Endothelial cell of umbilical vein (primary cell): ENCODE results near the gene CHRNE. TPM values are rescaled to one million over a fixed set of nuclear protein-coding genes. Genes with fewer than 3 reads are reported as not detected.

Source experiments
- BruUV-seq: library from RNA; stranded (reverse); fragments of 400-500 nt; replicated peaks from 2 replicates; lab custom pipeline; 2021; lab: Mats Ljungman, UMichigan
- CTCF ChIA-PET: fragments of 300-600, 350-600 bp; sonication (Branson Sonifier 250); formaldehyde crosslinking; loops from one replicate; lab custom pipeline; 2021; ENCODE audit warnings: antibody characterized with exemption, inconsistent platforms; lab: Charles Lee
- POLR2A ChIA-PET: fragments of 300-600, 350-600 bp; sonication (Branson Sonifier 250); formaldehyde crosslinking; loops from one replicate; lab custom pipeline; 2021; ENCODE audit warnings: antibody characterized with exemption, inconsistent platforms; lab: Charles Lee
- DNase-seq: peaks from one replicate; pipeline ENCODE4 v3.0.0-alpha.2; 2011; ENCODE audit warnings: low read depth, low spot score
- FAIRE-seq: peaks from 2 replicates; lab custom pipeline; 2011; peaks lifted over from hg19 to GRCh38; lab: Jason Lieb, UNC
- H2AFZ ChIP-seq: 2 replicates; pipeline ENCODE4 v1.6.0; 2012; ENCODE audit warnings: low read depth, low read length, control low read depth, inconsistent platforms
- H3K27ac ChIP-seq: 2 replicates; pipeline ENCODE4 v1.5.1; 2011; ENCODE audit warnings: low read depth, mild to moderate bottlenecking, control low read depth, low read length, moderate library complexity; ENCODE audit not compliant: insufficient read depth
- H3K27me3 ChIP-seq, 2 experiments: 2 replicates each; pipeline versions ENCODE4 v1.6.0 to v1.6.1; 2011; ENCODE audit warnings: low read length in 2 of 2, mixed read lengths in 1 of 2; ENCODE audit not compliant: control insufficient read depth in 2 of 2, insufficient read depth in 2 of 2
- H3K36me3 ChIP-seq, 2 experiments: 2 replicates in 1 of 2; 3 replicates in 1 of 2; pipeline ENCODE4 v1.5.1; 2011; ENCODE audit warnings: low read length in 2 of 2, mild to moderate bottlenecking in 1 of 2, moderate library complexity in 1 of 2; ENCODE audit not compliant: control insufficient read depth in 2 of 2, insufficient read depth in 2 of 2; ENCODE audit errors: extremely low read depth in 1 of 2
- H3K4me1 ChIP-seq: 3 replicates; pipeline ENCODE4 v1.5.1; 2011; ENCODE audit warnings: mild to moderate bottlenecking, low read length; ENCODE audit not compliant: control insufficient read depth, insufficient read depth; ENCODE audit errors: extremely low read depth
- H3K4me2 ChIP-seq: 2 replicates; pipeline ENCODE4 v1.6.1; 2011; ENCODE audit warnings: low read length, control low read depth, mixed read lengths; ENCODE audit not compliant: insufficient read depth
- H3K4me3 ChIP-seq, 3 experiments: fragments of 200-600 bp in 1 of 3; sonication (generic), shearing (Covaris generic) in 1 of 3; replicated peaks in 1 of 3; 2 replicates each; pipeline ENCODE4 v1.5.1; 2011 to 2016; ENCODE audit warnings: control low read depth in 3 of 3, low read length in 3 of 3, mild to moderate bottlenecking in 2 of 3, inconsistent platforms in 1 of 3, low read depth in 1 of 3, moderate library complexity in 1 of 3; ENCODE audit not compliant: insufficient read depth in 1 of 3
- H3K79me2 ChIP-seq: 2 replicates; pipeline ENCODE4 v1.6.0; 2012; ENCODE audit warnings: low read length, inconsistent platforms; ENCODE audit not compliant: control insufficient read depth, insufficient read depth
- H3K9ac ChIP-seq: replicated peaks from 2 replicates; pipeline ENCODE3; 2011; ENCODE audit warnings: low read length, control low read depth; ENCODE audit not compliant: insufficient read depth; ENCODE audit errors: extremely low read depth
- H3K9me1 ChIP-seq: replicated peaks from 3 replicates; pipeline ENCODE4 v1.6.0; 2011; ENCODE audit warnings: mild to moderate bottlenecking, low read length; ENCODE audit not compliant: control insufficient read depth, insufficient read depth; ENCODE audit errors: extremely low read depth
- H3K9me3 ChIP-seq: replicated peaks from 2 replicates; pipeline ENCODE4 v1.5.1; 2012; ENCODE audit warnings: low read length, inconsistent platforms; ENCODE audit not compliant: control insufficient read depth, insufficient read depth
- H4K20me1 ChIP-seq: replicated peaks from 2 replicates; pipeline ENCODE3; 2011; ENCODE audit warnings: mild to moderate bottlenecking, low read length; ENCODE audit not compliant: control insufficient read depth, insufficient read depth; ENCODE audit errors: extremely low read depth
- CTCF ChIP-seq, 2 donors: IDR thresholded peaks; 1 replicate in 1 of 2; 2 replicates in 1 of 2; pipeline ENCODE4 v1.5.1; 2011; ENCODE audit warnings: low read length in 2 of 2, mild to moderate bottlenecking in 2 of 2, moderate library complexity in 2 of 2, control low read depth in 1 of 2, inconsistent platforms in 1 of 2, low read depth in 1 of 2; ENCODE audit not compliant: insufficient read depth in 1 of 2; ENCODE audit errors: extremely low read depth in 1 of 2
- EZH2 ChIP-seq: IDR thresholded peaks from 2 replicates; pipeline ENCODE4 v1.6.1; 2012; ENCODE audit warnings: borderline replicate concordance, low read depth, mild to moderate bottlenecking, moderate library complexity, low read length, inconsistent platforms; ENCODE audit not compliant: severe bottlenecking
- FOS ChIP-seq: IDR thresholded peaks from 2 replicates; pipeline ENCODE4 v1.6.1; 2011; ENCODE audit warnings: mild to moderate bottlenecking, low read length, moderate library complexity, borderline replicate concordance; ENCODE audit not compliant: insufficient read depth
- GATA2 ChIP-seq: IDR thresholded peaks from 2 replicates; pipeline ENCODE4 v1.7.0; 2011; ENCODE audit warnings: low read depth, mild to moderate bottlenecking, moderate library complexity, mixed read lengths, low read length; ENCODE audit not compliant: insufficient read length, insufficient read depth
- JUN ChIP-seq: IDR thresholded peaks from 2 replicates; pipeline ENCODE4 v1.6.1; 2011; ENCODE audit warnings: borderline replicate concordance, low read depth; ENCODE audit not compliant: insufficient read length, insufficient read depth
- MAX ChIP-seq: IDR thresholded peaks from 2 replicates; pipeline ENCODE4 v1.6.1; 2011; ENCODE audit not compliant: insufficient read depth, insufficient read length
- MYC ChIP-seq: IDR thresholded peaks from one replicate; pipeline ENCODE4 v1.6.1; 2011; ENCODE audit warnings: mild to moderate bottlenecking, low read depth, low read length
- POLR2A ChIP-seq: IDR thresholded peaks from 2 replicates; pipeline ENCODE4 v1.6.1; 2012; ENCODE audit warnings: low read depth, mild to moderate bottlenecking, control low read depth, low read length
- POLR2AphosphoS5 ChIP-seq: IDR thresholded peaks from 2 replicates; pipeline ENCODE4 v1.6.1; 2012; ENCODE audit warnings: low read depth, mild to moderate bottlenecking, control low read depth, low read length, moderate library complexity; ENCODE audit not compliant: insufficient read depth
- dilution Hi-C: fragments of 300-500 bp; cut with MboI; formaldehyde crosslinking; loops from one replicate; pipeline ENCODE4 v1.15.0; 2019; ENCODE audit warnings: low sequenced_read_pairs; ENCODE audit not compliant: extremely low pct_ligation_motif_present
- intact Hi-C: fragments of 100-400 bp; cut with micrococcal nuclease; formaldehyde crosslinking; loops from one replicate; pipeline ENCODE4 v1.10.0; 2022
- polyA plus RNA-seq, 4 experiments: library from polyadenylated mRNA; depleted of rRNA in 3 of 4; stranded (reverse) in 3 of 4; unstranded in 1 of 4; fragments of >200 nt; gene quantifications; 2 replicates each; pipeline versions ENCODE4 v1.2.1 to v1.2.3, GENCODE V29; 2011 to 2012; ENCODE audit warnings: missing spikeins in 1 of 4
- total RNA-seq: library from RNA; stranded (reverse); gene quantifications from 2 replicates; pipeline ENCODE4 v1.2.3, GENCODE V29; 2021

Gene CHRNE
- total and polyA plus RNA-seq, 2 donors (not counting 3 experiments of a cell fraction or from before 2014, with no cell fraction given): 0.84 to 1.1 TPM

DNA sequence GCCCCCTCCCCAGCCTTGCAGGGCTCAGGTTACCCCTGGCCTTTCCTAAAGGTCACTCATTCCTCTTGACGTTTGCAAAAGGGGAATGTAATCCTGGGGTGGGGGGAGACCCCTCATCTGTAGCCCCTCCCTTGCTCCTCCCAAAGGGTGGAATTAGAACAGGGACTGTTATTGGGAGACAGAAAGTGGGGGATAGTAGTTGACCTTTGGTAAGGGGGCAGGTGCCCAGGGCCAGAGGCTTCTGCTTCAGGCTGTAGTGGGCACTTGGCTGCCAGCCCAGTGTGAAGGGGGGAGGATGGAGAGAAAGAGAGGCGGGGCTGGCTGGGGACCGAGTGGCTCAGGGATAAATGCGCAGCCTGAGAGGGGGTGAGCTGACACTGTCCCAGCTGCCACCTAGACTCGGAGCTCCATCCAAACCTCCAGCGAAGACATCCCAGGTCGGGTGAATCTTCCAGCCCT is 47.9 kb upstream of the CHRNE start, which contains the start of gene ENO3:
TSS of gene ENO3 (plus strand) at position 374 of the 459 bp plus-strand sequence. CDS start 711 bp downstream, outside the sequence.
- no peaks in the 10 kb centered on the region for H3K27me3 ChIP-seq
- dilution Hi-C loops: no loop called here
- H3K79me2 ChIP-seq: peaks cover 26% of the 10 kb centered on the region
- TF ChIP-seq POLR2AphosphoS5 (no peak), MAX (no peak), EZH2 (no peak), MYC (no peak), GATA2 (no peak), POLR2A (no peak), CTCF (IDR thresholded peaks at IDR 0.05; ENCODE audit: extremely low read depth in 1 of 2, insufficient read depth in 1 of 2, low read depth in 1 of 2, low read length in 2 of 2) (no peak), JUN (no peak), FOS (no peak)
- peaks cover 5 to 7% of the 10 kb centered on the region in 2 experiments for H3K36me3 ChIP-seq
- no peak for DNase-seq
- H3K9me1 ChIP-seq: no peaks in the 10 kb centered on the region
- POLR2A ChIA-PET: interaction anchor here (1.6 to 3.1 kb wide), 2 partner anchors 10 to 16 kb away, joined by 4 to 15 read pairs; partner anchors contain the start of genes RNF167 and SPAG7
- H3K27ac ChIP-seq: peak within 1 kb of the TSS; percentile 84
- peak within 1 kb of the TSS; percentile 39 for H2AFZ ChIP-seq
- H3K9ac ChIP-seq: peak within 1 kb of the TSS; percentile 64
- BruUV-seq: no TSS peak
- CTCF ChIA-PET: interaction anchor here (1.2 to 1.7 kb wide), 2 partner anchors 16 to 42 kb away, joined by 7 to 9 read pairs; partner anchors contain the start of gene SPAG7
- H3K9me3 ChIP-seq: no peaks in the 10 kb centered on the region
- H3K4me1 ChIP-seq: peaks cover 33% of the 10 kb centered on the region
- intact Hi-C loops: no loop called here
- no peak for FAIRE-seq
- peak within 1 kb of the TSS; percentile 66 for H3K4me2 ChIP-seq
- H4K20me1 ChIP-seq: no peaks in the 10 kb centered on the region
- H3K4me3 ChIP-seq: peak within 1 kb of the TSS in 2 of 3 experiments; percentile 43 to 99
